ENCODE data around the gene CFAP210.

CFAP210 gene

DNA sequence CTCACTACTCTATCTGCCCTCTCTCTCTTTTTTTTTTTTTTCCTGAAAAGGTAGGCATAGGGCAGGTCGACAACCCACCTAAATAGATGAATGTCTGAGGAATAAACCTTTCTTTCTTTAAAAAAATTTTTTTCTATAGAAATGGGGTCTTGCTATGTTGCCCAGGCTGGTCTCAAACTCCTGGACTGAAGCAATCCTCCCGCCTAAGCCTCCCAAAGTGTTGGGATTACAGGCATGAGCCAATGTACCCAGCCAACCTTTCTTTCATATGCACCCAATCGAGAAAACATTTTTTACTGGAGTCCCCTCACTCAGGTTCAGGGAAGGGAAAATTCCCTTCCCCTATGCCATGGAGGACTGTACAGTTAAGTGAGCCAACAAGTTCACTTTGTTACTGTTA, 31.0 kb downstream of the CFAP210 start:
- no peak overlapping the region for H2AFZ ChIP-seq (ENCODE audit: low read length)
- H4K20me1 ChIP-seq (ENCODE audit: insufficient read depth, low read length) = no peaks in the 10 kb centered on the region
- H3K4me1 ChIP-seq (ENCODE audit: low read length) = no peaks in the 10 kb centered on the region
- DNase-seq = no peak
- H3K27ac ChIP-seq (ENCODE audit: low read length) = no peak overlapping the region
- H3K4me3 ChIP-seq (ENCODE audit: low read length) = no peak overlapping the region
- no peaks in the 10 kb centered on the region for H3K9me2 ChIP-seq (replicated peaks; ENCODE audit: insufficient read depth, low read length)
- no peak overlapping the region for H3K9ac ChIP-seq (ENCODE audit: low read length)
- H3K4me2 ChIP-seq (ENCODE audit: low read depth, low read length) = no peak overlapping the region
- H3F3A ChIP-seq (ENCODE audit: insufficient read depth, low read length) = no peaks in the 10 kb centered on the region
- H3K27me3 ChIP-seq (replicated peaks; ENCODE audit: insufficient read depth, low read length) = no peaks in the 10 kb centered on the region
- no peaks in the 10 kb centered on the region for H3K9me3 ChIP-seq (replicated peaks; ENCODE audit: insufficient read depth, low read length)
- no peaks in the 10 kb centered on the region for H3K36me3 ChIP-seq (replicated peaks; ENCODE audit: insufficient read depth, low read length)
- H3K79me2 ChIP-seq (ENCODE audit: low read length) = no peaks in the 10 kb centered on the region
- TF ChIP-seq EZH2phosphoT487 (IDR thresholded peaks at IDR 0.05; ENCODE audit: low read length) (no peak), EZH2 (optimal IDR thresholded peaks at IDR 0.05; ENCODE audit: low read depth, low read length) (no peak)
- TF ChIP-seq, protein P1, sequence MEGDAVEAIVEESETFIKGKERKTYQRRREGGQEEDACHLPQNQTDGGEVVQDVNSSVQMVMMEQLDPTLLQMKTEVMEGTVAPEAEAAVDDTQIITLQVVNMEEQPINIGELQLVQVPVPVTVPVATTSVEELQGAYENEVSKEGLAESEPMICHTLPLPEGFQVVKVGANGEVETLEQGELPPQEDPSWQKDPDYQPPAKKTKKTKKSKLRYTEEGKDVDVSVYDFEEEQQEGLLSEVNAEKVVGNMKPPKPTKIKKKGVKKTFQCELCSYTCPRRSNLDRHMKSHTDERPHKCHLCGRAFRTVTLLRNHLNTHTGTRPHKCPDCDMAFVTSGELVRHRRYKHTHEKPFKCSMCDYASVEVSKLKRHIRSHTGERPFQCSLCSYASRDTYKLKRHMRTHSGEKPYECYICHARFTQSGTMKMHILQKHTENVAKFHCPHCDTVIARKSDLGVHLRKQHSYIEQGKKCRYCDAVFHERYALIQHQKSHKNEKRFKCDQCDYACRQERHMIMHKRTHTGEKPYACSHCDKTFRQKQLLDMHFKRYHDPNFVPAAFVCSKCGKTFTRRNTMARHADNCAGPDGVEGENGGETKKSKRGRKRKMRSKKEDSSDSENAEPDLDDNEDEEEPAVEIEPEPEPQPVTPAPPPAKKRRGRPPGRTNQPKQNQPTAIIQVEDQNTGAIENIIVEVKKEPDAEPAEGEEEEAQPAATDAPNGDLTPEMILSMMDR (IDR thresholded peaks at IDR 0.05; ENCODE audit: low read length) = no peak

DNA sequence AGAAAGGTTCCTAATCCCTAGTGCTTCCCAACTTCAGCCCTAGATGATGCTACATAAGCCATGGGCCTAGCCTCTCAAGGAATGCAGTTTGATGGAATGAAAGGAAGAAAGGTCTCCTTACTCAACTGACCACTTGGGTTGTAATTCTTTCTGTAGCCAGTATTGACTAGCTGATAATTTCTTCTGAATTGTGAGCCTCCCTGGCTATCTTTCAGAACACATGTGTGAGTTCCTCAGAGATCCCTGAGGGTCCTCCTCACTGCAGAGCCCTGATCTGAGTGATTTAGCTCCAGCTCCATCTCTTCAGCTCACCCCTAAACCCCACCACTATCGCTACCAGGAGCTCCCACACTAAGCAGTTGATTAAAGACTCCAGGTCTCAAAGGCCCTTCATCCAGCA, 31.5 kb downstream of the CFAP210 start:
- H3F3A ChIP-seq (ENCODE audit: insufficient read depth, low read length) = no peaks in the 10 kb centered on the region
- DNase-seq = no peak
- H4K20me1 ChIP-seq (ENCODE audit: insufficient read depth, low read length) = no peaks in the 10 kb centered on the region
- no peak overlapping the region for H3K9ac ChIP-seq (ENCODE audit: low read length)
- no peaks in the 10 kb centered on the region for H3K9me2 ChIP-seq (replicated peaks; ENCODE audit: insufficient read depth, low read length)
- TF ChIP-seq EZH2 (optimal IDR thresholded peaks at IDR 0.05; ENCODE audit: low read depth, low read length) (no peak), EZH2phosphoT487 (IDR thresholded peaks at IDR 0.05; ENCODE audit: low read length) (no peak)
- TF ChIP-seq, protein P1 (IDR thresholded peaks at IDR 0.05; ENCODE audit: low read length) = no peak
- H3K36me3 ChIP-seq (replicated peaks; ENCODE audit: insufficient read depth, low read length) = no peaks in the 10 kb centered on the region
- no peak overlapping the region for H2AFZ ChIP-seq (ENCODE audit: low read length)
- H3K27ac ChIP-seq (ENCODE audit: low read length) = no peak overlapping the region
- no peak overlapping the region for H3K4me3 ChIP-seq (ENCODE audit: low read length)
- H3K27me3 ChIP-seq (replicated peaks; ENCODE audit: insufficient read depth, low read length) = no peaks in the 10 kb centered on the region
- no peak overlapping the region for H3K4me2 ChIP-seq (ENCODE audit: low read depth, low read length)
- no peaks in the 10 kb centered on the region for H3K4me1 ChIP-seq (ENCODE audit: low read length)
- H3K9me3 ChIP-seq (replicated peaks; ENCODE audit: insufficient read depth, low read length) = no peaks in the 10 kb centered on the region
- no peaks in the 10 kb centered on the region for H3K79me2 ChIP-seq (ENCODE audit: low read length)

DNA sequence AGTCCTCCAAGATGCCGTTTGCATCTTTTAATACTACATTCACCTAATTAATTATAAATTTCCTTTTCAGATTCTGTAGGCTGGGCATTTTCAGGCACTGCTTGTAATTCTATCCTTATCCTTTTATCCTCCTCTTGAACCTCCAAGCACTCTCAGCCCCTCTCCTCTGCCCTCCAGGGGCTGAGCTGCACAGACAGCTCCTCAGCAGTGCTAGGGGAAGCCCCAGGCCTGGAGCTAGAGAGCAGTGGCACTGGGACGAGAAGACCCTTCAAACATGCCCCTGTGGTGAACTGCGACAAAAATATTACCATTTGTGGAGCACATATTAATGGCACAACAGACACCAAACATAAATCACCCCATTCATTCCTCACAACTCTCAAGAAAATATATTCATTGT, 32.9 kb downstream of the CFAP210 start:
- H3K36me3 ChIP-seq (replicated peaks; ENCODE audit: insufficient read depth, low read length) = no peaks in the 10 kb centered on the region

More for the DNA sequence above, 32.9 kb downstream of the CFAP210 start:
- Histone ChIP-seq H3K27me3 (replicated peaks; ENCODE audit: insufficient read depth, low read length) (no peaks in the 10 kb centered on the region), H3F3A (ENCODE audit: insufficient read depth, low read length) (no peaks in the 10 kb centered on the region), H3K9me3 (replicated peaks; ENCODE audit: insufficient read depth, low read length) (no peaks in the 10 kb centered on the region), H3K4me2 (ENCODE audit: low read depth, low read length) (no peak overlapping the region), H3K4me1 (ENCODE audit: low read length) (no peaks in the 10 kb centered on the region), H4K20me1 (ENCODE audit: insufficient read depth, low read length) (no peaks in the 10 kb centered on the region), H3K9me2 (replicated peaks; ENCODE audit: insufficient read depth, low read length) (no peaks in the 10 kb centered on the region), H3K9ac (ENCODE audit: low read length) (no peak overlapping the region), H3K4me3 (ENCODE audit: low read length) (no peak overlapping the region), H2AFZ (ENCODE audit: low read length) (no peak overlapping the region), H3K27ac (ENCODE audit: low read length) (no peak overlapping the region), H3K79me2 (ENCODE audit: low read length) (no peaks in the 10 kb centered on the region)
- DNase-seq = no peak
- TF ChIP-seq, protein P1 (IDR thresholded peaks at IDR 0.05; ENCODE audit: low read length) = no peak
- TF ChIP-seq EZH2phosphoT487 (IDR thresholded peaks at IDR 0.05; ENCODE audit: low read length) = no peak
- no peak for TF ChIP-seq EZH2 (optimal IDR thresholded peaks at IDR 0.05; ENCODE audit: low read depth, low read length)

Measured in MM.1S (cell line).